Astrocyte of the cerebellum (primary cell): Measurements from ENCODE around the gene OPTC.

Experiments
- DNase-seq: peaks from one replicate; pipeline ENCODE4 v3.0.0-alpha.2; 2011; ENCODE audit warnings: low read depth
- H3K4me3 ChIP-seq: 2 replicates; pipeline ENCODE4 v1.5.1; 2011; ENCODE audit warnings: mild to moderate bottlenecking, low read depth, low read length, moderate library complexity
- in situ Hi-C: cut with HindIII; loops from 2 replicates; pipeline ENCODE4 v1.10.0; 2017; ENCODE audit warnings: low sequenced_read_pairs
- TF ChIP-seq, protein P1 (sequence below): IDR thresholded peaks from 2 replicates; pipeline ENCODE4 v1.5.1; 2012; ENCODE audit warnings: low read length, low read depth, moderate library complexity, mild to moderate bottlenecking; ENCODE audit errors: missing control alignments

Gene OPTC

DNA sequence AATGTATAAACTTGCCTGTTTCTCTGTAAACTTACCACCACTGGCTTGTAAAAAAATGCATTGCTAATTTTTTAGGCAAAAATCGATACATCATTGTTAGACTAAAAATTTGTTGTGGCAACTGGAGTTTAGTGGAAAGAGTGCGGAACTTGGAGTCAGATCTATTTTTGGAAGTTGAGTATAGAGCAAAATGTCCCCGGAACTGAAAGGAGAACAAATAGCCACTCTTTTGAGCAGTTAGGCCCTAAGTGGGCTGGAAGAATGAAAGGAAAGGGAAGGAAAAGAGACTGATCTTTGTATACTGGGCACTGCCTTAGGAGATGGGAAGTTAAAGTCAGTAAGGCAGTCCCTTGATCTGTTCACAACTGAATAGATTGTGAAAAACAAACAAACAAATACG lies 30.2 kb downstream of the OPTC start:
- TF ChIP-seq, protein P1, sequence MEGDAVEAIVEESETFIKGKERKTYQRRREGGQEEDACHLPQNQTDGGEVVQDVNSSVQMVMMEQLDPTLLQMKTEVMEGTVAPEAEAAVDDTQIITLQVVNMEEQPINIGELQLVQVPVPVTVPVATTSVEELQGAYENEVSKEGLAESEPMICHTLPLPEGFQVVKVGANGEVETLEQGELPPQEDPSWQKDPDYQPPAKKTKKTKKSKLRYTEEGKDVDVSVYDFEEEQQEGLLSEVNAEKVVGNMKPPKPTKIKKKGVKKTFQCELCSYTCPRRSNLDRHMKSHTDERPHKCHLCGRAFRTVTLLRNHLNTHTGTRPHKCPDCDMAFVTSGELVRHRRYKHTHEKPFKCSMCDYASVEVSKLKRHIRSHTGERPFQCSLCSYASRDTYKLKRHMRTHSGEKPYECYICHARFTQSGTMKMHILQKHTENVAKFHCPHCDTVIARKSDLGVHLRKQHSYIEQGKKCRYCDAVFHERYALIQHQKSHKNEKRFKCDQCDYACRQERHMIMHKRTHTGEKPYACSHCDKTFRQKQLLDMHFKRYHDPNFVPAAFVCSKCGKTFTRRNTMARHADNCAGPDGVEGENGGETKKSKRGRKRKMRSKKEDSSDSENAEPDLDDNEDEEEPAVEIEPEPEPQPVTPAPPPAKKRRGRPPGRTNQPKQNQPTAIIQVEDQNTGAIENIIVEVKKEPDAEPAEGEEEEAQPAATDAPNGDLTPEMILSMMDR, result no peak
- in situ Hi-C loops, result loop anchor here (25.0 kb wide), 1 partner anchor 188 kb away; no protein-coding TSS in a partner anchor
- no peak overlapping the region for H3K4me3 ChIP-seq
- no peak for DNase-seq

DNA sequence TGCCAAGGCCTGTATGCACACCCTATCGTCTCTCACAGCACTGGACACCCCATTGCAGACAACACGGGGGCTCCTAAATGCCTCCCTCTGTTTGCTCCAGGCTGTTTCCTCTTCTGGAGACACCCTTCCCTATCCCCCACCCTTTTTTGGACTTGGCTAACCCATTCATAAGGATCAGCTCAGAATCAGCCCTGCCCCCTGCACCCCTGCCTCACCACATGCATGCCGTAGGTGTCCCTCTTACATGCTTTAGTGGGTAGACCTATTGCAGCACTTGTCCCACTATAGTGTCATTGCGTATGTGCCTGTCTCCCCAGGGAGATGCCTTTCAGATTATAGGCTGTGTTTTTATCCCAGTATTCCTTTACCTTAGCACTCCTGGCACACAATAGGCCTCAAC lies 30.9 kb downstream of the OPTC start:
- TF ChIP-seq, protein P1, result no peak
- H3K4me3 ChIP-seq, result no peak overlapping the region
- DNase-seq, result no peak
- in situ Hi-C loops, result loop anchor here (25.0 kb wide), 1 partner anchor 187 kb away; no protein-coding TSS in a partner anchor

DNA sequence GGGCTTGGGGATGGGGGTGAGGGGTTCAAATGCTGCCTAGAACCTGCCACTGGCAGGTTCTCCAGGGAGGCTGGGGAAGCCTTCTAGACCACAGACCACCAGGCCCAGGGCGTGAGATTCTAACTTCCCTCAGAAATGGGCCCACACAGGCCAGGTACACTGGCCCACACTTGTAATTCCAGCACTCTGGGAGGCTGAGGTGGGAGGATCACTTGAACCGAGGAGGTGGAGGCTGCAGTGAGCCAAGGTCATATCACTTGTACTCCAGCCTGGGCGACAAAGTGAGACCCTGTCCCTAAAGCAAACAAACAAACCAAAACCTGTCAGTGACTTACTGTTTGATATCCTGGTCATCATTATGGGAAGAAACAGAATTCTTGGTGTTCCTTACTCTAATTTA lies 31.7 kb downstream of the OPTC start:
- TF ChIP-seq, protein P1, result no peak

DNA sequence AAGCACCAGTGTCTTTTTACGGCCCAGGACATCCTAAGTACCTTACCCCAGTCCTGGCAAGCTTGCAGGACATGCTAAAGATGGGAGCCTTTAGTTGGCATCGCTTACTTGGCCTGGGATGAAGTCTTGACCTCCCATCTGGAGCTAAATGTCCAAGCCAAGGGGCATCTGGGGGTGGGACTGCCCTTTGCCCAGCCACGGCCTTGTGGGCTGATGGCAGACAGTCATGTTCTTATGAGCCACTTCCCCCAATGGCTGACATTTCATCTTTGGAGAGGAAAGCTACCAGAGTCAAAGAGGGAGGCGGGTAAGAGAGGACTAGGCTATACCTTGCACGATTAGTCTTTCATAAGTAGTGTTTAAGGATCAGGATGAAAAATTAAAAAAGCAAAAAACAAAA lies 32.2 kb downstream of the OPTC start:
- DNase-seq, result no peak
- TF ChIP-seq, protein P1, result no peak
- in situ Hi-C loops, result no loop called here
- no peak overlapping the region for H3K4me3 ChIP-seq

More for the DNA sequence above, 31.7 kb downstream of the OPTC start:
- in situ Hi-C loops, result no loop called here
- no peak for DNase-seq
- H3K4me3 ChIP-seq, result no peak overlapping the region

DNA sequence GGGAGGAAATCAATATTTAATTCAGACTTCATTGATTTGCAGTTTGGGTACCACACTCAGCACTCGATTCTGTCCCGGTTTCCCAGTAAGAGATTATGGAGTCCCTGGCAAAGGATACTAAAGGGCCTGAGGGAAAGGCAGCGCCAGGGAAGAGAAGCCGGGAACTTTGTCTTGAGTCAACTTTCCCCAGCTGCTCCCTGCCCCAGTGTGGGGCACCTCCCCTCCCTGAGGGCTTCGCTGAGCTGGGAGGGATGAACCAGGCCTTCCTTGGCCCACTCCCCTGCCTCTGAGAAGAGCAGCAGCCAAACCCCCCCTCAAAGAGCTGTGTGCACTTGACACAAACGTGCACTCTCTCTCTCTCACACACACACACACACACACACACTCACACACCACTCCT lies 32.6 kb downstream of the OPTC start:
- TF ChIP-seq, protein P1, result no peak
- in situ Hi-C loops, result no loop called here
- no peak overlapping the region for H3K4me3 ChIP-seq
- DNase-seq, result no peak

DNA sequence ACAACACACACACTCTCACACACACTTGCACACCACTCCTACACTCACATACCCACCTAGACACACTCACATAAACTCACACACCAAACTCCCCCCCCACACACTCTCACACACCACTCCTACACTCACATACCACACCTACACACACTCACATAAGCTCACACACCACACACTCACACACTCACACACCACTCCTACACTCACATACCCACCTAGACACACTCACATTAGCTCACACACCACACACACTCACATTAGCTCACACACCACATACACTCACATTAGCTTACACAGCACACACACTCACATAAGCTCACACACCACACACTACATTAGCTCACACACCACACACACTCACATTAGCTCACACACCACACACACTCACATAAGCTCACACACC lies 33.1 kb downstream of the OPTC start:
- in situ Hi-C loops, result no loop called here
- DNase-seq, result no peak
- TF ChIP-seq, protein P1, result no peak
- no peak overlapping the region for H3K4me3 ChIP-seq

DNA sequence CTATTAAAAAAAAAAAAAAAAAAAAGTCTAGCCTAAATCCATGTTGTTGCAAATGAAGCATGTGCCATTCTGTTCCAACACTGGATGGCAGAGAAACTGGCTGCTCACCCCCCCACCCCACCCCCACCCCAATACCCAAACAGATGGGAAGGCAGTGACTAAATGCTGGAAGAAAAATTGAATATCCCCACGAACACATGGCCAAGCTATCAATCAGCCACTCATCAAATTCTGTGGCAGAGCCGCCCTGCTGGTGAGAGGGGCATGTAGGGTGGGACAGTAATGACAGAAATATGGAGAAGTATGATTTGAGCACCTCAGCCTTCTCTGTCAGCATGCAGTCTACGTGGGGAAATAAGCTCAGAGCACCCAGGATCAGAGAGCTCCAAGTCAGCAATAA lies 34.1 kb downstream of the OPTC start:
- H3K4me3 ChIP-seq, result no peak overlapping the region
- TF ChIP-seq, protein P1, result no peak
- DNase-seq, result no peak
- in situ Hi-C loops, result no loop called here
